GM12892 (cell line): ENCODE results near the gene NFIX.

ENCODE experiments used
- POLR2A ChIP-seq: IDR thresholded peaks from 2 replicates; pipeline ENCODE4 v1.6.1; 2011; ENCODE audit warnings: low read depth, low read length, control low read depth
- POLR2AphosphoS5 ChIP-seq: IDR thresholded peaks from 2 replicates; pipeline ENCODE4 v1.6.1; 2011; ENCODE audit warnings: low read depth, low read length, control low read depth

DNA sequence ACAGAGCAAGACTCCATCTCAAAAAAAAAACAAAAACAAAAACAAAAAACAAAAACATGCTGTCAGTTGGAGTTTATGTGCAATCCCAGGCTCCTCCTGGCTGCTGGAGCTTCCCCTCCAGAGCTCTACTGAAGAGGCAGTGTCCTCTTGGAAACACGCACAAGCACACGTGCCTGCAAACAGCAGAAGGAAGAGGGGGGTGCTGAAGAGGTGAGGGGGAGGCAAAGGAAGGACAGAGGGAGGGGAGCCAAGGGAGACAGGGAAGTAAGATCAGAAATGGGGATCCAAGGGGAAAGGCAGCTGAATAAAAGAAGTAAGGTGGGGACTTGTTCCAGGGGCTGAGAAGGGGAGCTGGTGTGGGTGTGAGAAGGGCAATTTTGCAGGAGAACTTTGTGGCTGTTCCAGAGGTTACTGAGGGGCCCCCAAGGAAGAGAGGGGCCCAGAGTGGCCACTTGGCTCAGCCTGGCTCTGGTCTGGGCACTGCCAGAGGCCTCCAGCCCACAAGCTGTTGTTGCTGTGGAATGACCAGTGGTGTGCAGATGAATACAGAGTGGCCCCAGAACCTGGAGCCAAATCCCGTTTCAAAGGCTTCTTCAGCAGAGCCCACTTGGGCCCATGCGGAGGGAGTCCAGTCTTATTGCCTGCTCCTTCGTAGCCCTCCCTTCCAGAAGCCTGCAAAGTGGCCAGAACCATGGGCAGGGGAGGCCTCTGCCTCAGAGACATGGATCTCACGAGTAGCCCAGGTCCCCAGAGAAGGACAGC lies 73.0 kb downstream of the NFIX start:
- no peak for TF ChIP-seq POLR2AphosphoS5
- TF ChIP-seq POLR2A = no peak
